Stimulated activated CD8-positive, alpha-beta memory T cell treated with anti-CD3 and anti-CD28 coated beads, Interleukin-4, amount 100 ng/mL, for 24 hours (primary cell): Measurements from ENCODE around the gene RAB3GAP2.
"Not testable (repeated sequence)": the region's sequence is repeated elsewhere in the genome, so short reads cannot be mapped to it uniquely, and the experiment has no call there.

Experiments
- DNase-seq: peaks from one replicate; pipeline ENCODE4 v3.0.0-alpha.2; 2020; ENCODE audit warnings: low read depth

The RAB3GAP2 gene

GRCh38 chr1:220290140-220290761, 18.0 kb upstream of the RAB3GAP2 start:
- DNase-seq = no peak

GRCh38 chr1:220287129-220287528, 14.9 kb upstream of the RAB3GAP2 start:
- no peak for DNase-seq

GRCh38 chr1:220283625-220284024, 11.4 kb upstream of the RAB3GAP2 start:
- DNase-seq = no peak

- DNase-seq = no peak
These were observed 8.9 kb upstream of the RAB3GAP2 start for GRCh38 chr1:220281159-220281574.

GRCh38 chr1:220280249-220280648, 8.0 kb upstream of the RAB3GAP2 start:
- DNase-seq = no peak

GRCh38 chr1:220278991-220279390, 6.7 kb upstream of the RAB3GAP2 start:
- DNase-seq = no peak

- no peak for DNase-seq
These were observed 3.2 kb upstream of the RAB3GAP2 start for GRCh38 chr1:220275430-220275829.

GRCh38 chr1:220274251-220274855, 2.1 kb upstream of the RAB3GAP2 start:
- DNase-seq = no peak

GRCh38 chr1:220272841-220273090, 513 bp upstream of the RAB3GAP2 start:
- DNase-seq = no peak

GRCh38 chr1:220271706-220272046, 577 bp downstream of the RAB3GAP2 start:
- DNase-seq = no peak

- DNase-seq = no peak
These were observed 3.2 kb downstream of the RAB3GAP2 start for GRCh38 chr1:220269036-220269435.

GRCh38 chr1:220267630-220268029, 4.6 kb downstream of the RAB3GAP2 start:
- DNase-seq = no peak

- not testable (repeated sequence) for DNase-seq
These were observed 12.0 kb downstream of the RAB3GAP2 start for GRCh38 chr1:220260228-220260627.

- not testable (repeated sequence) for DNase-seq
These were observed 12.5 kb downstream of the RAB3GAP2 start for GRCh38 chr1:220259756-220260155.

GRCh38 chr1:220256194-220256593, 16.1 kb downstream of the RAB3GAP2 start:
- not testable (repeated sequence) for DNase-seq

- no peak for DNase-seq
These were observed 17.0 kb downstream of the RAB3GAP2 start for GRCh38 chr1:220255204-220255603.

GRCh38 chr1:220253290-220253689, 19.0 kb downstream of the RAB3GAP2 start:
- not testable (repeated sequence) for DNase-seq

GRCh38 chr1:220251272-220251671, 21.0 kb downstream of the RAB3GAP2 start:
- no peak for DNase-seq

GRCh38 chr1:220250681-220251080, 21.6 kb downstream of the RAB3GAP2 start:
- no peak for DNase-seq

GRCh38 chr1:220249522-220249921, 22.7 kb downstream of the RAB3GAP2 start:
- DNase-seq = no peak

- DNase-seq = not testable (repeated sequence)
These were observed 23.5 kb downstream of the RAB3GAP2 start for GRCh38 chr1:220248715-220249265.

- DNase-seq = not testable (repeated sequence)
These were observed 26.4 kb downstream of the RAB3GAP2 start for GRCh38 chr1:220245900-220246299.

- no peak for DNase-seq
These were observed 28.3 kb downstream of the RAB3GAP2 start for GRCh38 chr1:220243947-220244346.

- no peak for DNase-seq
These were observed 31.1 kb downstream of the RAB3GAP2 start for GRCh38 chr1:220241072-220241663.
